Neural cell (in vitro differentiated cells): Measurements from ENCODE around the gene HSD17B4.

Source experiments
- CTCF ChIP-seq: fragments of 450-650 bp; IDR thresholded peaks from 2 replicates; pipeline ENCODE4 v1.5.1; 2014; ENCODE audit warnings: antibody characterized with exemption, mild to moderate bottlenecking, moderate library complexity; ENCODE audit not compliant: poor library complexity, severe bottlenecking
- EP300 ChIP-seq: fragments of 450-650 bp; conservative IDR thresholded peaks from 2 replicates; pipeline ENCODE4 v1.6.1; 2014; ENCODE audit warnings: antibody characterized with exemption, mild to moderate bottlenecking, moderate library complexity; ENCODE audit not compliant: poor library complexity, severe bottlenecking
- RAD21 ChIP-seq: fragments of 450-650 bp; conservative IDR thresholded peaks from 2 replicates; pipeline ENCODE4 v1.6.1; 2014; ENCODE audit warnings: antibody characterized with exemption, mild to moderate bottlenecking, moderate library complexity
- SMC3 ChIP-seq: fragments of 450-650 bp; conservative IDR thresholded peaks from 2 replicates; pipeline ENCODE4 v1.6.1; 2014; ENCODE audit warnings: antibody characterized with exemption, mild to moderate bottlenecking, moderate library complexity; ENCODE audit not compliant: poor library complexity
- TF ChIP-seq, protein P1 (sequence below): IDR thresholded peaks from 2 replicates; pipeline ENCODE4 v1.6.1; 2012; ENCODE audit warnings: borderline replicate concordance

DNA sequence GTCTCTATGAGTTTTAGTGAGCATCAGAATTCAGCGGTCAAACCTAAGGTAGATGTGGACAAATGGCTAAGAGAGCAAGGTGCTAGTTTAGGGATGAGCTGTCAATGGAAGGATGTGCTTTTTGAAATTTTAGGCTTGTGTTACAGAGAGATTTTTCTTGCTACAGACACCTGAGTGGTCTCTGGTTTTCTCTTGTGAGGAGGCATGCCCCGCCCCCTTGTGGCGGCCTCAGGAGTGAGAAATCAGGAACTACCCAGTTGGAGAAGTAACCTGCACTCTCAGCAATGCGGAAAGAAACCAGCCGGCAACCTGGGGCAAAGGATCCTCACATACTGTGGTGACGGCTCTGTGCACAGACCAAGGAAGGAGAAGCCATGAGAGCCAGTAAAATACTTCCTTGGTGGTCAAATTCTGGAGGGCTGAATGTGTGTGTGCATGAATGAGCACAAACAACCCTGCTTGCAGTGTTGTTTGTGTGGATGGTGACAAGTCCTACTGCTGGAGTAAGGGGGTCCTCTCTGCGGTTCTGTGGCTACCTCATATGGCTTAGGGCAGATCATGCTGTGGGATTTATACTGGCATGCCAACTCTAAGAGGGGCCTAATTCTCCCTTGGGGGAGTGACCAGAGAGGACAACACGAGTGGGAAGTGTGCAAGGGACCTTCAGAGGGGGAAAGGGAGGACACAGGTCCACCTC is 16.7 kb upstream of the HSD17B4 start:
- no peak for TF ChIP-seq CTCF
- no peak for TF ChIP-seq SMC3
- no peak for TF ChIP-seq EP300
- no peak for TF ChIP-seq RAD21
- TF ChIP-seq, protein P1, sequence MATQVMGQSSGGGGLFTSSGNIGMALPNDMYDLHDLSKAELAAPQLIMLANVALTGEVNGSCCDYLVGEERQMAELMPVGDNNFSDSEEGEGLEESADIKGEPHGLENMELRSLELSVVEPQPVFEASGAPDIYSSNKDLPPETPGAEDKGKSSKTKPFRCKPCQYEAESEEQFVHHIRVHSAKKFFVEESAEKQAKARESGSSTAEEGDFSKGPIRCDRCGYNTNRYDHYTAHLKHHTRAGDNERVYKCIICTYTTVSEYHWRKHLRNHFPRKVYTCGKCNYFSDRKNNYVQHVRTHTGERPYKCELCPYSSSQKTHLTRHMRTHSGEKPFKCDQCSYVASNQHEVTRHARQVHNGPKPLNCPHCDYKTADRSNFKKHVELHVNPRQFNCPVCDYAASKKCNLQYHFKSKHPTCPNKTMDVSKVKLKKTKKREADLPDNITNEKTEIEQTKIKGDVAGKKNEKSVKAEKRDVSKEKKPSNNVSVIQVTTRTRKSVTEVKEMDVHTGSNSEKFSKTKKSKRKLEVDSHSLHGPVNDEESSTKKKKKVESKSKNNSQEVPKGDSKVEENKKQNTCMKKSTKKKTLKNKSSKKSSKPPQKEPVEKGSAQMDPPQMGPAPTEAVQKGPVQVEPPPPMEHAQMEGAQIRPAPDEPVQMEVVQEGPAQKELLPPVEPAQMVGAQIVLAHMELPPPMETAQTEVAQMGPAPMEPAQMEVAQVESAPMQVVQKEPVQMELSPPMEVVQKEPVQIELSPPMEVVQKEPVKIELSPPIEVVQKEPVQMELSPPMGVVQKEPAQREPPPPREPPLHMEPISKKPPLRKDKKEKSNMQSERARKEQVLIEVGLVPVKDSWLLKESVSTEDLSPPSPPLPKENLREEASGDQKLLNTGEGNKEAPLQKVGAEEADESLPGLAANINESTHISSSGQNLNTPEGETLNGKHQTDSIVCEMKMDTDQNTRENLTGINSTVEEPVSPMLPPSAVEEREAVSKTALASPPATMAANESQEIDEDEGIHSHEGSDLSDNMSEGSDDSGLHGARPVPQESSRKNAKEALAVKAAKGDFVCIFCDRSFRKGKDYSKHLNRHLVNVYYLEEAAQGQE: no peak
